Sigmoid colon (tissue), 4 donors: ENCODE results near the gene GRM7.

ENCODE experiments used
- CTCF ChIP-seq, 4 experiments: fragments of 450-650 bp in 3 of 4; fragments of 200-600 bp in 1 of 4; IDR thresholded peaks; one replicate each; pipeline ENCODE4 v1.5.1; 2016 to 2019; ENCODE audit warnings: antibody characterized with exemption in 4 of 4, mild to moderate bottlenecking in 3 of 4, moderate library complexity in 2 of 4
- POLR2AphosphoS5 ChIP-seq, 4 donors: sonication (generic); formaldehyde crosslinking; IDR thresholded peaks; one replicate each; pipeline ENCODE4 v1.6.1; 2017; ENCODE audit warnings: antibody characterized with exemption in 4 of 4

- TF ChIP-seq CTCF (IDR thresholded peaks at IDR 0.05) (no peak), POLR2AphosphoS5 (IDR thresholded peaks at IDR 0.05) (no peak)
Observed at GRCh38 chr3:7194071-7194835, 333.3 kb downstream of the GRM7 start.
